ENCODE results near the gene CCK. TPM values are rescaled to one million over a fixed set of nuclear protein-coding genes. Genes with fewer than 3 reads are reported as not detected.

Gene CCK
- polyA plus RNA-seq, 1 experiment: not detected

DNA sequence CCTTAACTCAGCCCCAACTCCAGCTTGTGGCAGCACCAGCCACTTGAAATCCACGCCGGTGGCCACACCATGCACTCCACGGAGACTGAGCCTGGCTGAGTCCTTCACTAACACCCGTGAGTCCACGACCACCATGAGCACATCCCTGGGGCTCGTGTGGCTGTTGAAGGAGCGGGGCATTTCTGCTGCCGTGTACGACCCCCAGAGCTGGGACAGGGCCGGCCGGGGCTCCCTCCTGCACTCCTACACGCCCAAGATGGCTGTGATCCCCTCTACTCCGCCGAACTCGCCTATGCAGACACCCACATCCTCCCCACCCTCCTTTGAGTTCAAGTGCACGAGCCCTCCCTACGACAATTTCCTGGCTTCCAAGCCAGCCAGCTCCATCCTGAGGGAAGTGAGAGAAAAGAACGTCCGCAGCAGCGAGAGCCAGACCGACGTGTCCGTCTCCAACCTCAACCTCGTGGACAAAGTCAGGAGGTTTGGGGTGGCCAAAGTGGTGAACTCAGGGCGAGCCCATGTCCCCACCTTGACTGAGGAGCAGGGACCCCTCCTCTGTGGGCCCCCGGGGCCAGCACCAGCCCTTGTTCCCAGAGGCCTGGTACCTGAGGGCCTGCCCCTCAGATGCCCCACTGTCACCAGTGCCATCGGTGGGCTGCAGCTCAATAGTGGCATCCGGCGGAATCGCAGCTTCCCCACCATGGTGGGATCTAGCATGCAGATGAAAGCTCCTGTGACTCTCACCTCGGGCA is 42.9 kb downstream of the CCK start:
- POLR2A ChIA-PET: no interaction called here
- no peaks in the 10 kb centered on the region for H3K27me3 ChIP-seq (ENCODE audit: control insufficient read depth, insufficient read depth, low read length)
- TF ChIP-seq, protein P1, sequence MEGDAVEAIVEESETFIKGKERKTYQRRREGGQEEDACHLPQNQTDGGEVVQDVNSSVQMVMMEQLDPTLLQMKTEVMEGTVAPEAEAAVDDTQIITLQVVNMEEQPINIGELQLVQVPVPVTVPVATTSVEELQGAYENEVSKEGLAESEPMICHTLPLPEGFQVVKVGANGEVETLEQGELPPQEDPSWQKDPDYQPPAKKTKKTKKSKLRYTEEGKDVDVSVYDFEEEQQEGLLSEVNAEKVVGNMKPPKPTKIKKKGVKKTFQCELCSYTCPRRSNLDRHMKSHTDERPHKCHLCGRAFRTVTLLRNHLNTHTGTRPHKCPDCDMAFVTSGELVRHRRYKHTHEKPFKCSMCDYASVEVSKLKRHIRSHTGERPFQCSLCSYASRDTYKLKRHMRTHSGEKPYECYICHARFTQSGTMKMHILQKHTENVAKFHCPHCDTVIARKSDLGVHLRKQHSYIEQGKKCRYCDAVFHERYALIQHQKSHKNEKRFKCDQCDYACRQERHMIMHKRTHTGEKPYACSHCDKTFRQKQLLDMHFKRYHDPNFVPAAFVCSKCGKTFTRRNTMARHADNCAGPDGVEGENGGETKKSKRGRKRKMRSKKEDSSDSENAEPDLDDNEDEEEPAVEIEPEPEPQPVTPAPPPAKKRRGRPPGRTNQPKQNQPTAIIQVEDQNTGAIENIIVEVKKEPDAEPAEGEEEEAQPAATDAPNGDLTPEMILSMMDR (IDR thresholded peaks at IDR 0.05; ENCODE audit: insufficient read depth, low read depth, low read length): no peak
- CTCF ChIA-PET: interaction anchor here (0.7 to 1.6 kb wide), 6 partner anchors 10 to 220 kb away, joined by 3 to 11 read pairs (median 3); no protein-coding TSS in a partner anchor
- DNase-seq (ENCODE audit: low read depth): no peak
- H3K4me3 ChIP-seq (ENCODE audit: low read depth, low read length): no peak overlapping the region
- H3K36me3 ChIP-seq (ENCODE audit: control insufficient read depth, insufficient read depth, low read length): peaks cover 16% of the 10 kb centered on the region

DNA sequence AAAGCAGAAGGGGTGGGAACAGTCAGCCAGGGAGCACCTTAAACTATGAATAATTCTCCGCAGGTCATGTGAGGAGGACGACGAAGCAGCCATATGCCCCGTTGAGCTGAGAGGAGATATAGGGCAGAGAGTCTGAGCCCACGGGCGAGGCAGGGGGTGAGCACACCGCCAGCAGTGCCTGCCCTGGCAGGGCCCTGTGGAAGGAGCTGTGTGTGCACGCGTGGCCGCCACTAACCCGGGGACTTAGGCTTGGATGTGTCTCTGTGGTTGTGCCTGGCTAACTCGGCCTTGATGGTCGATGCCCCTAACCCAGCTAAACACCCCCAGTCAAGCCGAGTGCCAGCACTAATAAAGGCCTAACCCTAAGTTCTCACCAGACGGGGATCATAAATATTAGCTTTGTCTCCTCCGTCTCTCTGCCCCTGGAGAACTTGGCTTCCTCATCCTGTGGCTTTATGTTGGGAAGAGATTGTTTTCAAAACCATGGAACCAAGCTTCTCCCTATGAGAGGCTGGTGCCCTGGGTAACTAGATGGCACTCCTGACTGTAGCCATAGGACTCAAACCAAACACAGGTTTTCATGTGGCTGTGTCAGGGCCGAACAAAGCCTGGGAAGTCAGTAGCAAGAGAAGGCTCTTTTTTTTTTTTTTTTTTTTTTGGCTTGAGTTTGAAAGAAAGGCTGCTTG is 45.4 kb downstream of the CCK start:
- CTCF ChIA-PET: interaction anchor here (0.7 to 1.2 kb wide), 4 partner anchors 10 to 223 kb away, joined by 3 to 6 read pairs (median 4); no protein-coding TSS in a partner anchor
- Histone ChIP-seq H3K27me3 (ENCODE audit: control insufficient read depth, insufficient read depth, low read length) (no peaks in the 10 kb centered on the region), H3K4me3 (ENCODE audit: low read depth, low read length) (no peak overlapping the region), H3K36me3 (ENCODE audit: control insufficient read depth, insufficient read depth, low read length) (peaks cover 20% of the 10 kb centered on the region)
- POLR2A ChIA-PET: interaction anchor here (0.6 kb wide), 1 partner anchor 31 kb away, joined by 3 read pairs; no protein-coding TSS in a partner anchor
- DNase-seq (ENCODE audit: low read depth): no peak
- TF ChIP-seq, protein P1 (IDR thresholded peaks at IDR 0.05; ENCODE audit: insufficient read depth, low read depth, low read length): no peak

DNA sequence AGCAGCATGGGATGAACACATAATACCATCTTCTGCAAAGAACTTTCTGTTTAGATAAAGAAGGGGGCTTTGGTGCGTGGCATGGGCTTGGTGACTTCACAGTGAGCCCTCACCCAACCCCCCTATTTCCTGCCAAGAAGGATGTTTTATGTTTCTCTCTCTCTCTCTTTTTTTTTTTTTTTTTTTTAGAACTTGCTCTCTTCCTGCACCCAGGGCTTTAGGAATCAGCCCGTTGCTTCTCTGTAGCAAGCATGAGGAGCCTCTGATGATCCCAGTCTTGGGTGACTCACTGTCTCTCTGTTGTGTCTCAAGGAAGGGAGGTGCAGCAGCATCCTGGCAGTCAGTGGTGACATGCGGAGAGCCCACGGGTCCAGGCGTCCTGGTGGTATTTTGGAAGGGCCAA is 49.1 kb downstream of the CCK start:
- CTCF ChIA-PET: interaction anchor here (0.8 kb wide), 1 partner anchor 13 kb away, joined by 5 read pairs; no protein-coding TSS in a partner anchor
- no peaks in the 10 kb centered on the region for H3K27me3 ChIP-seq (ENCODE audit: control insufficient read depth, insufficient read depth, low read length)
- POLR2A ChIA-PET: no interaction called here
- TF ChIP-seq, protein P1 (IDR thresholded peaks at IDR 0.05; ENCODE audit: insufficient read depth, low read depth, low read length): no peak
- H3K4me3 ChIP-seq (ENCODE audit: low read depth, low read length): no peak overlapping the region
- peaks cover 11% of the 10 kb centered on the region for H3K36me3 ChIP-seq (ENCODE audit: control insufficient read depth, insufficient read depth, low read length)
- DNase-seq (ENCODE audit: low read depth): no peak

DNA sequence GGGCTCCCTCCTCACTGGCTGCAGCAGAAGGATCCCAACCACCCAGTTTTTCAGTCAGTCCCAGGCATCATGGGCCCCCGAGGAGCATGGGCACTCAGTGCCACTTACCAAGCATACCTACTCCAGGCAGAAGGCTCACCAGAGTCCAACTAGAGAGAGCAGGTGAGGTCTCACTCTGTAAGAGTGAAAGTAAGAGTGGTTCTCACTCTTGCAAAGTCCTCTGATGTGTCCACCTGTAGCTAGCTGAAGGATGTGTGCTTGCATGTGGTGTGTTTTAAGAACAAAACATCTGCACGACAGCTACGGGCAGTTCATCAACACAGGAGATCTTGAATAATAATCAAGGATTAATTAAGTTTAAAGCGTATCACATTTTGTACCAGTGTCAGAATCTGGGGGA is 49.7 kb downstream of the CCK start:
- H3K36me3 ChIP-seq (ENCODE audit: control insufficient read depth, insufficient read depth, low read length): peaks cover 11% of the 10 kb centered on the region
- CTCF ChIA-PET: interaction anchor here (0.8 to 2.2 kb wide), 2 partner anchors 13 to 25 kb away, joined by 5 to 6 read pairs; no protein-coding TSS in a partner anchor
- no peak overlapping the region for H3K4me3 ChIP-seq (ENCODE audit: low read depth, low read length)
- no peaks in the 10 kb centered on the region for H3K27me3 ChIP-seq (ENCODE audit: control insufficient read depth, insufficient read depth, low read length)
- no peak for DNase-seq (ENCODE audit: low read depth)
- TF ChIP-seq, protein P1 (IDR thresholded peaks at IDR 0.05; ENCODE audit: insufficient read depth, low read depth, low read length): no peak
- POLR2A ChIA-PET: no interaction called here

Data from BJ (cell line).